Choroid plexus epithelial cell (primary cell): ENCODE data around the gene CAPN9.

ENCODE experiments used
- DNase-seq: peaks from one replicate; pipeline ENCODE4 v3.0.0-alpha.2; 2010; ENCODE audit warnings: low read depth
- H3K4me3 ChIP-seq: 2 replicates; pipeline ENCODE4 v1.5.1; 2011; ENCODE audit warnings: low read depth, mild to moderate bottlenecking, control low read depth, low read length, moderate library complexity
- TF ChIP-seq, protein P1 (sequence below): conservative IDR thresholded peaks from 2 replicates; pipeline ENCODE4 v1.5.1; 2011; ENCODE audit warnings: low read depth, mild to moderate bottlenecking, control low read depth, inconsistent platforms, low read length, moderate library complexity

Gene CAPN9

DNA sequence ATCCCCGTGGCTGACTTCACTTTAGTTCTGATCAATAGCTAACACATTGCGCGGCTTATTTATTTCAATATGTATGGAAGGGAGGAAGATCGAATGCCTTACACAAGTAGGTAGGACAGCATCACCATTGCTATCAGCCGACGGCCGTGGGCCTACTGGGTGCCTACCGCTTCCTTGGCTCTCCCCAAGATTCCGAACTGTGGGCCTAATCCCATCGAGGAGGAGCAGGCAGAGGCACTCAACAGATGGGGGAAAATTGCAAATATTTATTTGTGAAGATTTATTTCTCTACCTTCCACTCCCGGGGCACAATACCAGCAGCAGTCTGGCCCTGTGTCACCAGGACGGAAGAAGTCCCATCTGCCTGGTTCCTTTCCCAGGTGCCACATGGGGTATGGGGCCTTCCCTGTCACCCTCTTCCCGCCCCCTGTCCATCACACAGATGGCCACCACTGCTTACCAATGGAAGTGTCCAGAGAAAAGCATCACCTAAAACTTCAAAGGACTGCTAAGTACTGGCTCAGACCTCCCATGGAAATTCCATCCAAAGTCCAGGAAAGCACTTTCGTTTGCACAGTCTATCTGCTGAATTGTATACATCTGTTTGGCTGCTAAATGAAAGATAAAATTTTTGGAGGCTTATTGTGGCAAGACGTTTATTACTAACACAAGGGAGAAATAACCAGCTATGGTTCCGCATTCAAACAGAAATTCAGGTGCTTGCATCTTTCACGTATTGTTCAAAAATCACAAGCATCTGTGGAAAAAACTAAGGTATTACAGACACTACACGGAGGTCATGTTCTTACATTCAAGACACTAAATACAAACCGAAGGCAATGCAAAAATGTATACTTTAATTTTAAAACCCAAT is 45.1 kb upstream of the CAPN9 start:
- no peak overlapping the region for H3K4me3 ChIP-seq
- TF ChIP-seq, protein P1, sequence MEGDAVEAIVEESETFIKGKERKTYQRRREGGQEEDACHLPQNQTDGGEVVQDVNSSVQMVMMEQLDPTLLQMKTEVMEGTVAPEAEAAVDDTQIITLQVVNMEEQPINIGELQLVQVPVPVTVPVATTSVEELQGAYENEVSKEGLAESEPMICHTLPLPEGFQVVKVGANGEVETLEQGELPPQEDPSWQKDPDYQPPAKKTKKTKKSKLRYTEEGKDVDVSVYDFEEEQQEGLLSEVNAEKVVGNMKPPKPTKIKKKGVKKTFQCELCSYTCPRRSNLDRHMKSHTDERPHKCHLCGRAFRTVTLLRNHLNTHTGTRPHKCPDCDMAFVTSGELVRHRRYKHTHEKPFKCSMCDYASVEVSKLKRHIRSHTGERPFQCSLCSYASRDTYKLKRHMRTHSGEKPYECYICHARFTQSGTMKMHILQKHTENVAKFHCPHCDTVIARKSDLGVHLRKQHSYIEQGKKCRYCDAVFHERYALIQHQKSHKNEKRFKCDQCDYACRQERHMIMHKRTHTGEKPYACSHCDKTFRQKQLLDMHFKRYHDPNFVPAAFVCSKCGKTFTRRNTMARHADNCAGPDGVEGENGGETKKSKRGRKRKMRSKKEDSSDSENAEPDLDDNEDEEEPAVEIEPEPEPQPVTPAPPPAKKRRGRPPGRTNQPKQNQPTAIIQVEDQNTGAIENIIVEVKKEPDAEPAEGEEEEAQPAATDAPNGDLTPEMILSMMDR, result no peak
- DNase-seq, result no peak

DNA sequence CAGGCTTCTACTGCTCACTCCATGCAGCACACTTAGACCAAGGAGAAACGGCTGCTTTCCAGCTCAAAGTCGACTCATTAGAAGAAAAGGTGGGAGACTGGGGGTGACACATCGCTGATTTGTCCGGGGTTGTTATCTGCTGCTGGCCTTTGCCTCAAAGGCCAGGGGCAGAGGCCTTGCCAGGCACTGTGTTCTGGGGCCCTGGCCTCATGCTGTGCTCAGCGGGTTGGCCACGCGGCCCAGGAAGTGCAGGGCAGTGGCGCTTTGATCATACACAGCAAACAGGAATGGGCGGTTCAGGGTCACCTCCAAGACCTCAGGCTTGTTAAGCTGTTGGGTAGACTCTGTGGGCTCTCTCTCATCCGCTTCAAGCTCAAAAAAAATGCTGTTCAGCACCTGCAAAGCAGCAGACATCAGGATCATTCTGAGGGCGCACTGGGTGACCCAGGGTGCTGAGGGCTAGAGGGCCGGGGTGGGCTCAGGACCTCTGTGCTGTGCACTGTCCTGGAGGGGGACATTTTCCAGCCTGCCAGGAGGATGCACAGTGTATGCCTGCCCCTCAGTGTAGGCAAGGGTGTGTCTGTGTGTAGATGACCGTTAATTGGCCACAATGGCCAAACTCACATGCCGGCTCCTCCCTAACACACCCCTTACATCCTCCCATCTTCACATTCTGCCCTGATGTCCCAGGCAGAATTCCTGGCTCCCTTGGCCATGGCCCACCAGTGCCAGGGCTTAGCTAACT is 44.1 kb upstream of the CAPN9 start:
- no peak overlapping the region for H3K4me3 ChIP-seq
- TF ChIP-seq, protein P1, result no peak
- no peak for DNase-seq

DNA sequence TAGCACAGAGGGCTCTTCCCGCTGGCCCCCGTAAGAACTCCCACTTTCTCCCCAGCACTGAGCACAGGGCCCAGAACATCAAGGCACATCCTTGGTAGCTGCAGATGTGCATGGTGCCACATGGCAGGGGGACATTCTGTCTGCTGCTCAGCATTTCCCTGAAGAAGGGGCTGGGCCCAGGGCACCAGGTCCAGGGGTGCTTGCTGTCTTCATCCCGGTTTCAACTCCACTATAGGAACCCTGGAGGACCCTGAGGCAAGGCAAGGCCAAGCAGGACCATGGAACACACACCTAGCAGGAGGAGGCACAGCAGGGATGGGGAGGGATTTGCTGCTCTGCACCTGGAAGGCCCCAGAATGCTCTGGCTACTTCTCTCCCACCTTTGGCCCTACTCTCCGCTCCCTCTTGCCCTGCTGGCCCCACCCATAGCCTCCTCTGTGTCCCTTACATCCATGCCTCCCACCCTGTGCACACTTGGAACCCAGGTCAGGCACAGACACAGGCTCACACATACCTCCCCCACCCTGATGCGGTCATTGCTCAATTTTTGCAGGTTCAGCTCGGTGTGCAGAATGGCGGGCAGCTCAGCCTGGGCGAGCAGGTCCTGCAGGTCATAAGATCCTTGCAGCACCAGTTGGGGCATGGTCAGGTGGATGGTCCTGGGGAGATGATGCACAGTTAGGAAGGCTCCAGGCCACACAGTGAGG is 43.4 kb upstream of the CAPN9 start:
- DNase-seq, result no peak
- H3K4me3 ChIP-seq, result no peak overlapping the region
- TF ChIP-seq, protein P1, result no peak

DNA sequence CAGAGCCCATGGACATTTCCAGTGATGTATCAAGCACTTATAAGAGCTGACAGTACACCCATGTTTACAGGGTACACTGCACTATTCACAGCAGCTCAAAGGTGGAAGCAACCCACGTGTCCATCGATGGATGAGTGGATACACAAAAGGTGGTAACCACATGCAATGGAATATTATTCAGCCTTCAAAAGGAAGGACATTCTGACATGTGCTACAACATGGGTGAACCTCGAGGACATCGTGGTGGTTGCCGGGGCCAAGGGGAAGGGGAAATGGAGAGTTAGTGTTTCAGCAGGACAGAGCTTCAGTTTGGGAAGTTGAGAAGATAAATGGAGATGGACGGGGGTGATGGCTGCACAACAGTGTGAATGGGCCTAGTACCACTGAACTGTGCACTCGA is 42.4 kb upstream of the CAPN9 start:
- TF ChIP-seq, protein P1, result no peak
- no peak for DNase-seq
- no peak overlapping the region for H3K4me3 ChIP-seq

DNA sequence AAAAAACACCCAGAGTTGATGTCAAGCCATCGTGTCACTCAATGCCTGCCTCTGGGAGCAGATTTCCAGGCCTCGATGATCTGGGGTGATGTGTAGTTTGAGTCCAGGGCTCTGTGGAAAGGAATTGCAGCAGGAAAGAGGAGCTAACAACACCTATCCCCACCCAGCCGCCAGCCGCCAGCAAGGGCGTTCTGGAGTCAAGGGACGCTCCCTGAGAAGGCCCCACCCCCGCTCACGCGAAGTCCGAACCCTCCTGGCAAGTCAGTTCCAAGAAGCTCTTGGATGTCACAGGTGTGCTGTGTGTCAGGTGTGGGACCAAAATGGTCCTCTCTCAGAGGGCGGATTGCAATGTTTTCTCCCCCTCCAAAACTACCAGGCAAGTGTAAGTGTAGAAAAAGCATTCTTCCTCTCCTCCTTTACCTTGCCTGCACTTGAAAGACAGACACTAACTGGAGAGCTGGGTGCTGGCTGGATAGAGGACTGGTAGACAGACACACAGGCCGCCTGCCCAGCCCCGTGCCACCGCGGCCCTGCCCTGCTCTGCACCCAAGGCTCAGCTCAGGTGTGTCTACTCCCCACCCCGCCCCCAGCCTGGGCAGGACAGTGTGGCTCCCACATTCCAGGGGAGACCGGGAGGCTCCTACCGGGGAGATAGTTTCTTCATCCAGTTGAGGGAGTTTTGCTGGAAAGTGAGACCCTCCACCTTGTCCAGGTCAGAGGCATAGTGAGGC is 41.7 kb upstream of the CAPN9 start:
- TF ChIP-seq, protein P1, result no peak
- H3K4me3 ChIP-seq, result no peak overlapping the region
- DNase-seq, result no peak

DNA sequence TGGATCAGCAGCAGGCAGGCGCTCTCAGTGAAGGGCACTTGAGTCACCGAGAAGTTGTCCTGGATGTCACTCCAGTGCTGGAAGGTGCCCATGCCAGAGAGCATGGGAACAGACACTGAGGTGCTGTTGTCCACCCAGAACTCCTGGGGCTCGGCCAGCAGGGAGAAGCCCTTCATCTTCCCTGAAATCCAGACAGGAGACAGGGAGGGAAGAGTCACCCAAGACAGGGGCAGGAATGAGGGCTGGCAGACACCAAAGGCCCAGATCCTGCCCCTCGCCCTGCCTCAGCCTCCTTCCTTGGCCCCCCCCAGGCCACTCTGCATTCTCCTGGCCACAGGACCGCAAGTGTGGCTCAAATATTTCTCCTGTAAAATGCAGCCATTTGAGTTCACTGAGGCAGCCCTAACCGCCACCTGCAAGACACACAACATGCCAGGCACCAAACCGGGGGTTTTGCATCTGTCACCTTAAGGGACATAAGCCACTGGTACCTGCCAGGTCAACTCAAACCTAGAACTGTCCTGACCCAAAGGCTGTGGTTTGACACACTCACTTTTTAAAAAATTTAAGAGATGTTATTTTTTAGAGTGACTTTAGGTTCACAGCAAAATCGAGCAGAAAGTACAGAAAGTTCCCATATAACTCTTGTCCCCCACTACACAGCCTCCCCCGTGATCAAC is 41.0 kb upstream of the CAPN9 start:
- DNase-seq, result no peak
- TF ChIP-seq, protein P1, result no peak
- no peak overlapping the region for H3K4me3 ChIP-seq
